ENCODE results near the gene CELF4.
A peak's percentile ranks its signal among the peaks of the same experiment; 100 is the strongest.

The CELF4 gene

GRCh38 chr18:37538526-37539205, 26.9 kb downstream of the CELF4 start:
- TF ChIP-seq CTCF (IDR thresholded peaks at IDR 0.05; ENCODE audit: low read depth, low read length, missing control alignments): no peak
- H3K4me3 ChIP-seq (ENCODE audit: low read depth, low read length): no peak overlapping the region
- no peak for DNase-seq (ENCODE audit: low read depth)

- TF ChIP-seq CTCF (IDR thresholded peaks at IDR 0.05; ENCODE audit: low read depth, low read length, missing control alignments): peak; percentile 82
- DNase-seq (ENCODE audit: low read depth): no peak
- no peak overlapping the region for H3K4me3 ChIP-seq (ENCODE audit: low read depth, low read length)
Observed at GRCh38 chr18:37537868-37538525, 27.6 kb downstream of the CELF4 start.

GRCh38 chr18:37536656-37537055, 28.9 kb downstream of the CELF4 start:
- no peak overlapping the region for H3K4me3 ChIP-seq (ENCODE audit: low read depth, low read length)
- no peak for TF ChIP-seq CTCF (IDR thresholded peaks at IDR 0.05; ENCODE audit: low read depth, low read length, missing control alignments)
- no peak for DNase-seq (ENCODE audit: low read depth)

GRCh38 chr18:37535968-37536367, 29.6 kb downstream of the CELF4 start:
- no peak overlapping the region for H3K4me3 ChIP-seq (ENCODE audit: low read depth, low read length)
- TF ChIP-seq CTCF (IDR thresholded peaks at IDR 0.05; ENCODE audit: low read depth, low read length, missing control alignments): no peak
- DNase-seq (ENCODE audit: low read depth): no peak

GRCh38 chr18:37534627-37535026, 31.0 kb downstream of the CELF4 start:
- H3K4me3 ChIP-seq (ENCODE audit: low read depth, low read length): no peak overlapping the region
- TF ChIP-seq CTCF (IDR thresholded peaks at IDR 0.05; ENCODE audit: low read depth, low read length, missing control alignments): no peak
- no peak for DNase-seq (ENCODE audit: low read depth)

- no peak for DNase-seq (ENCODE audit: low read depth)
- no peak overlapping the region for H3K4me3 ChIP-seq (ENCODE audit: low read depth, low read length)
- TF ChIP-seq CTCF (IDR thresholded peaks at IDR 0.05; ENCODE audit: low read depth, low read length, missing control alignments): no peak
Observed at GRCh38 chr18:37533647-37534584, 31.7 kb downstream of the CELF4 start.

Measured in GM12864 (cell line).